GM19025 (cell line): ENCODE data around the gene APBA3.

Source experiments
- ATAC-seq: cut with Tn5 transposase; IDR thresholded peaks from one replicate; pipeline ENCODE4 v1.9.1; 2021; ENCODE audit warnings: mild to moderate bottlenecking, low read depth, moderate library complexity; ENCODE audit not compliant: unreplicated experiment

Gene APBA3

GRCh38 chr19:3721887-3722442 is 39.5 kb downstream of the APBA3 start:
- no peak for ATAC-seq

GRCh38 chr19:3721131-3721886 is 40.2 kb downstream of the APBA3 start:
- ATAC-seq = no peak

GRCh38 chr19:3720349-3720917 is 41.1 kb downstream of the APBA3 start:
- no peak for ATAC-seq

- no peak for ATAC-seq
These were observed 41.6 kb downstream of the APBA3 start for GRCh38 chr19:3719868-3720267.

GRCh38 chr19:3716147-3716668 is 45.3 kb downstream of the APBA3 start:
- no peak for ATAC-seq

- no peak for ATAC-seq
These were observed 48.6 kb downstream of the APBA3 start for GRCh38 chr19:3712663-3713611.

GRCh38 chr19:3710265-3710812 is 51.2 kb downstream of the APBA3 start:
- no peak for ATAC-seq

GRCh38 chr19:3708207-3708931 is 53.1 kb downstream of the APBA3 start, which contains the start of gene TJP3:
TJP3 (plus strand) TSS chr19:3708384; CDS start chr19:3728433, 20,049 bp downstream.
- ATAC-seq = no peak

GRCh38 chr19:3707868-3708206 is 53.7 kb downstream of the APBA3 start:
- no peak for ATAC-seq

GRCh38 chr19:3701200-3701599 is 60.3 kb downstream of the APBA3 start:
- ATAC-seq = no peak
